ENCODE data around the gene FAXDC2.

DNA sequence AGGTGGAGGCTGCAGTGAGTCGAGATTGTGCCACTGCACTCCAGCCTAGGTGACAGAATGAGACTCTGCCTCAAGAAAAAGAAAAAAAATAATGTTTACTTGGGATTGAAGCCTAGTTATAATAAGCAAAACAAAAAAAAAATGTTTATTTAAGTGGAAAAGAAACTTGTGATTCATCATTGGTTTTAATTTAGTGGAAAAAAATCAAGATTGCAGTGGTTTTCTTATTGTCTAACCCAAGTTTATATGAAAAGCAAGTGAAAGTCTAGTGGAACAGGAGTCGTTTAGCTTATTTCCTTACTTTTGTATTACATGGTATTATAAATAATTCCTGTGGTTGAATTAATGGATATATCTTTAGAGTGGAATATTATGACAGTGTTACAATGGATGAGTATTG lies 16.4 kb upstream of the FAXDC2 start:
- TF ChIP-seq, protein P1, sequence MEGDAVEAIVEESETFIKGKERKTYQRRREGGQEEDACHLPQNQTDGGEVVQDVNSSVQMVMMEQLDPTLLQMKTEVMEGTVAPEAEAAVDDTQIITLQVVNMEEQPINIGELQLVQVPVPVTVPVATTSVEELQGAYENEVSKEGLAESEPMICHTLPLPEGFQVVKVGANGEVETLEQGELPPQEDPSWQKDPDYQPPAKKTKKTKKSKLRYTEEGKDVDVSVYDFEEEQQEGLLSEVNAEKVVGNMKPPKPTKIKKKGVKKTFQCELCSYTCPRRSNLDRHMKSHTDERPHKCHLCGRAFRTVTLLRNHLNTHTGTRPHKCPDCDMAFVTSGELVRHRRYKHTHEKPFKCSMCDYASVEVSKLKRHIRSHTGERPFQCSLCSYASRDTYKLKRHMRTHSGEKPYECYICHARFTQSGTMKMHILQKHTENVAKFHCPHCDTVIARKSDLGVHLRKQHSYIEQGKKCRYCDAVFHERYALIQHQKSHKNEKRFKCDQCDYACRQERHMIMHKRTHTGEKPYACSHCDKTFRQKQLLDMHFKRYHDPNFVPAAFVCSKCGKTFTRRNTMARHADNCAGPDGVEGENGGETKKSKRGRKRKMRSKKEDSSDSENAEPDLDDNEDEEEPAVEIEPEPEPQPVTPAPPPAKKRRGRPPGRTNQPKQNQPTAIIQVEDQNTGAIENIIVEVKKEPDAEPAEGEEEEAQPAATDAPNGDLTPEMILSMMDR (conservative IDR thresholded peaks at IDR 0.05; ENCODE audit: low read length), result no peak
- TF ChIP-seq EZH2phosphoT487 (IDR thresholded peaks at IDR 0.05; ENCODE audit: borderline replicate concordance, low read depth, low read length), result no peak

All from OCI-LY7 (cell line).